DMS53 treated with DMSO at 0.1 percent for 48 hours (cell line): ENCODE data around the gene CARS1.

Source experiments
- DNase-seq: peaks from one replicate; lab custom pipeline; 2025; ENCODE audit not compliant: unreplicated experiment; lab: John Stamatoyannopoulos, UW

The CARS1 gene

DNA sequence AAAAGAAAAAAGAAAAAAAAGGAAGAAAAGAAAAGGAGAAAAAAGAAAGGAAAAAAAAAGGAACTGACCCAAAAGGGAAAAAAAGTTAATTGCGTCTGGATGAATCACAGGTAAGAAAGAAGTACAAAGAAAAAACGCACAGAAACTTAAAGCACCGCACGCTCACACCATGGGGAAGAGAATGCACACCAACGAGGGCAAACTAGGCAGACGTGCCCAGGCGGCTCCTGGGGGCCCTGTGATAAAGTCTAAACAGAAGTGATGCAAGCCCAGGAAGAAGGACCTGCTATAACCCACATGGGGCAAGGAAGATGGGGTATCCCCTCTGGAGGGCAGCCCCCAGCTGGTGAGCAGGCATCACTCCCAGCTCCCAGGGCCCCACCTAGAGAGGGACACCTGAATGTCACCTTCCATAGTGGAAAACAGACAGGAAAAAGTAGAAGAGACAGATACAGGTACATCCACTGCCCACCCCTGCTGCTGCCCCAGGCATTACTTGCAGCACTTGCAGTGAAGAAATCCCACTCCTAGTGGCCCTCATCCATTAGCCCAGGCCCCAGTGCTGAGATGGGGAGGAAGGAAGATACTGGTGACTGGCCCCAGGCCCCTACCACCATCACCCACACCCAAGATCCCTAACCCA is 94.0 kb downstream of the CARS1 start:
- no peak for DNase-seq

DNA sequence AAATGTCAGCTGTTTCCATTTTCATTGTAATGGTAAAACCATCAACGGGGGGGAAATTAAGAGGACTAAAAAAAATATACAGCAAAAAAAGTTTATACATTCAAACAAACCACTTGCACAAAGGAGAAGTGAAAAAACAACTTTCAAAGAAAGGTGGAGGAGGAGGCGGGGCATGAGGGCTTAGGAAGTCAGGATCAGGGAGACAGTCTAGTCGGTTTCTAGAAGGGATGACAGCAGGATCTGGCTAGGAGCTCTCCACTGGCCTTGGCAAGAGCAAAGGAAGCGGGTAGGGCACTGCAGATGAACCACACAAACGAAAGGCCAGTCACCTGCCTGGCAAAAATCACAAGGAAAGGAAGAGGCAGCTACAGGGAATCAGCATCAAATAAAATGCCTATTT is 96.1 kb downstream of the CARS1 start:
- DNase-seq, result no peak

DNA sequence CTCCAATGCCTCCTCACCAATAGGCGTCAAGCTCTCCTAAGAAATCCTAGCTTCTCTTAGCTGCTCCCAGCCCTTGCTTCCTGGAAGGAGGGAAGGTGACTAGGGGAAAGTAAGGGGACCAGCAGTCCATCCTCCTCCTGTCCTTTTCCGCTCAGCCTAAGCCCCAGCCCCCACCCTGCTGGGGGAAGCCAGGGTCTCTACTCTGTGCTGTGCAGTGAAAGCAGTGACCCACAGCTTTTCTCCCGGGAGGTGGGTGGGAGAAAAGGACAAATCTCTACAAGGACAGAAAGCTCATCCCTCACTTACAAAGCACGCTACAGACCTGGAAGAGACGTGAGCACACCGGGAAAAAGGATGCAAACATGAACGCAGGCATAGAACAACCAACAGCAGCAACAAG is 97.1 kb downstream of the CARS1 start:
- DNase-seq, result no peak

DNA sequence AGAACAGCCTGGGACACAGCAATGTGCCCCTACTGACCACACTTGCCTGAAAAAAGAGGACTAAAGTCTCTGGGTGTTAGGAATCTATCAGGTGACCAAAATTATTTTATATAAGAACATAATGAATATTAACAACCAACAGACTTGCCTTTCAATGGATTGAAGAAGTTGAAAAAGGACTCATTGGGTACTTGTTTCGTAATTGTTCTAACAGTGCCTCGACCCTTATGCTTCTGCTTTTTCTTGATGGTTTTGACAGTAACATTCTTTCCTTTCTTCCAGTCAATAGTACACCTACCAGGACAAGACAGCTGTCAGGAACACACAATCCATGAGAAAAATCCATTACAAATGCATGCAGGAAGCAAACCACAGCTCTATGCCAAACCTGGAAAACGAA is 99.0 kb downstream of the CARS1 start:
- DNase-seq, result no peak

DNA sequence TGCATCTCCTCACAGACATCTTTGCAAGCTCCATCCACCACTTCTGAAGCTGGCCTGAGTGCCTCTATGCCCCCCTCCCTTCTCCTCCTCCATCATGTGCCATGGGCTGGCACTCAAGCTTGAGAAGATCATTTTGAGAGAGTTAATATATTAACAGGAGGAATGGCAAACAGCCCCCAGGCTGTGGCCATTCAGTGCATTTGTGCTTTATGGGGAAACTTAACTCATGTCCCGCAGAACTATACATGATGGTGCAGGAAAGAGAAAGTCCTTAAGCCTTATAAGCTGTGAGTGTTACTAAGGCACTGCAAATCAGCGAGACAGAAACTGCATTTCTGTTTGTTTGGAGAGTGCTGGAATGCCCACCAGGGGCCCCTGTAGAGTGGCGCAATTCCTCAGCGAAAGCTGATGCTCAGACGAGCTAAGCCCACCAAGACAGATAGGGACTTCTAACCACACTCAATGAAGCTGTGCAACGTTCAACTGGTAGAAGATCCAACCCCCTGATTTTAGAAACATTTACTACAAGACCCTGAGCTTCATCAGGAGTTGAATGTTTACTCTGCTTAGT is 101.2 kb downstream of the CARS1 start:
- no peak for DNase-seq

DNA sequence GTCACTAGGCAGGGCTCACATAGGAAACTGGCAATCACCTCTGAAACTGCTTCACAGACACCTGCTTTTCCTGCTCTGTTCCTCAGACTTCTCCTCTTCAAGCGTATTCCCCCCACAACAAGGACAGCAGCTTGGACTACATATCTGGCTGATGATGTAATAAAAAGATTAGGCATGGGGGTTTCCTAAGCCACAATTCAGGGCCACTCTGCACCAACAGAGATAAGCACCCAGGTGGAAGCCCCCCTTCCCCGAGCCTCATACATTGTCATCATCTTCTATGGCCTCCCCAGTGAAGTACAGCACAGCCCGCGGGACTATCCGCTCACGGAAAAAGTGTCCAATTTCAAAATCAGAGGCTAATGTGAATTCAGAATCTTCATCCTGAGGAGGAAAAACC is 103.0 kb downstream of the CARS1 start:
- DNase-seq, result no peak

DNA sequence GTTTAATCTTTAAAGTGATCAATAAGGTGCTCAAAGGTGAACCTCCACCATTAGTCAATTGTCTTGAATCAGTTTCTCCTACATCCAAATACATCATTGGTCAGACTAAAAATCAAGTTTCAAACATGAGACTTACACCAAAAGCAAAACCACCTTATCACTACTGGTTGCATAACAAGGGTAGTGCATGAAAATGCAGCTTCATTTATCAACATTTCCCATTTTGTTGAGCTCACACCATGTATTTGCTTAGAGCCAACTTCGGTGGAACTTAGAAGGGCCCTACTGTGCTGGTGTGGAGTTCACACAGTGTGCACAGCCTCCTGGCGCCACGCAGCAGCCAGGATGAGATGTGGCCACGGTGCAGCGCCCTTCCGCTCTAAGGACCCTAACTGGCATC is 104.9 kb downstream of the CARS1 start:
- DNase-seq, result no peak

DNA sequence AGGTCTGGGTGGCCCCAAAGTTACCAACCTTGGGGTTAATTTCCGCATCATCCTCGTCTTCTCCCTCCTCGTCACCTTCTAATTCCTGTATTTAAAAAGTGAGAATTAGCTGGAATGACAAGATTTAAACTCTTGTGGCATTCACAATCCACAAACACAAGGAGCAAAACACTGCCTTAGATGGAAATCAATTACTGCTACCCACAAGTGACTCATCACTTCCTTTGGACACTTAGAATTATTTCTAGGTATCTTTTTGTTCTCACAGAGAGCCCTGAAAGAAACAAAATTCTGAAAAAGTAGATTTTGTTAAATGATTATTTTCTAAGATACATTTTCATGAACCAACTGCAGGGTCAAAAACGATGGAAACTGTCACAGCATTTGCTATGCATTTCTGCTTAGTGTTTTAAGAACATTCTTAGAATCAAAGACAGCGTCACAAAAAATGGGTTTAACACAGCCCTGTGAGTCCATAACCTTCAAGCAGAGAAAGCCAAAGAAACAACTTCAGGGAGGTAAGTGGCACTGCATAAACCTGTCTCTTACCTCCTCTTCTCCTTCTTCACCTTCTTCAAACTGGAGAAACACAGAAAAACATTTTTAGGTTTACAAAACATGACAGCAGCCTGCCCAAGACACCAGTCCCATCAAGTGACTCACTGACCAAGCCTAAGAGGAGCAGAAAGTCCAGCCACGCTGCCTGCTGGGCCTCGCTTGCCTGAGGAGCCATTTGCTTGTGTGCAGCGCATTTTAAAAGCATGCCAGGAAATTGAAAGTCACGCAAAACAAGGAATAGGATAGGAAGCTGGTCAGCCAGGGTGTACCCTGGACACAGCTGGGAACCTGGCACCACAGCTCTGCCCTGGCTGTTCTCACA is 105.8 kb downstream of the CARS1 start:
- DNase-seq, result no peak
